GM12878 (cell line): ENCODE measurements around the gene NAA35. TPM values are rescaled to one million over a fixed set of nuclear protein-coding genes. Genes with fewer than 3 reads are reported as not detected.

ENCODE experiments used
- ATAC-seq: fragments of 200-7000 bp; cut with Tn5 transposase; 3 replicates; pipeline ENCODE4 v1.9.1; 2020; ENCODE audit warnings: mild to moderate bottlenecking, moderate library complexity
- BruUV-seq: library from RNA; stranded (reverse); fragments of 400-500 nt; replicated peaks from 2 replicates; lab custom pipeline; 2021; lab: Mats Ljungman, UMichigan
- CTCF ChIA-PET: fragments of 300-600 bp; sonication (Branson Sonifier 250); formaldehyde crosslinking; extraction: SDS; loops from one replicate; lab custom pipeline; 2021; ENCODE audit warnings: inconsistent platforms; lab: Yijun Ruan, JAX
- POLR2A ChIA-PET: fragments of 350-600 bp; formaldehyde crosslinking; extraction: SDS; loops from one replicate; lab custom pipeline; 2021; ENCODE audit warnings: inconsistent platforms; lab: Charles Lee
- RAD21 ChIA-PET: fragments of 300-600 bp; sonication (Branson Sonifier 250); formaldehyde crosslinking; loops from one replicate; lab custom pipeline; 2023; ENCODE audit warnings: antibody characterized with exemption; ENCODE audit not compliant: unreplicated experiment; lab: Charles Lee
- SMC1A ChIA-PET: fragments of 300-600 bp; sonication (Branson Sonifier 250); formaldehyde crosslinking; loops from one replicate; lab custom pipeline; 2023; ENCODE audit not compliant: unreplicated experiment, uncharacterized antibody; lab: Charles Lee
- DNase-seq: peaks from one replicate; pipeline ENCODE4 v3.0.0-alpha.2; 2011; ENCODE audit warnings: low read depth, low spot score
- FAIRE-seq: peaks from 3 replicates; lab custom pipeline; 2011; peaks lifted over from hg19 to GRCh38; lab: Jason Lieb, UNC
- H2AFZ ChIP-seq: 2 replicates; pipeline ENCODE4 v1.6.0; 2011; ENCODE audit warnings: low read depth, low read length, control low read depth; ENCODE audit not compliant: control insufficient read depth
- H3K27ac ChIP-seq: 2 replicates; pipeline ENCODE4 v1.5.1; 2011; ENCODE audit warnings: control low read depth; ENCODE audit not compliant: control insufficient read depth, insufficient read depth
- H3K27me3 ChIP-seq, 2 experiments: replicated peaks in 1 of 2; 2 replicates each; pipeline versions ENCODE4 v1.6.0 to v1.6.1; 2011; ENCODE audit warnings: low read length in 1 of 2; ENCODE audit not compliant: control insufficient read depth in 2 of 2, insufficient read depth in 2 of 2
- H3K36me3 ChIP-seq, 2 experiments: 2 replicates each; pipeline ENCODE4 v1.5.1; 2011; ENCODE audit warnings: low read length in 1 of 2; ENCODE audit not compliant: control insufficient read depth in 2 of 2, insufficient read depth in 2 of 2
- H3K4me1 ChIP-seq: 2 replicates; pipeline ENCODE4 v1.6.1; 2011; ENCODE audit warnings: mild to moderate bottlenecking, low read length, moderate library complexity, mixed read lengths; ENCODE audit not compliant: control insufficient read depth, insufficient read depth
- H3K4me2 ChIP-seq: 2 replicates; pipeline ENCODE4 v1.6.0; 2011; ENCODE audit warnings: control low read depth; ENCODE audit not compliant: control insufficient read depth, insufficient read depth
- H3K4me3 ChIP-seq: fragments of 200-600 bp; sonication (generic); 2 replicates; pipeline ENCODE4 v1.5.1; 2016
- H3K79me2 ChIP-seq: 2 replicates; pipeline ENCODE4 v1.6.0; 2011; ENCODE audit warnings: low read length; ENCODE audit not compliant: control insufficient read depth, insufficient read depth
- H3K9ac ChIP-seq: 2 replicates; pipeline ENCODE4 v1.8.0; 2011; ENCODE audit warnings: low read length, control low read depth, mixed read lengths; ENCODE audit not compliant: control insufficient read depth, insufficient read depth
- H3K9me3 ChIP-seq: replicated peaks from 3 replicates; pipeline ENCODE4 v1.5.1; 2011; ENCODE audit warnings: mild to moderate bottlenecking, low read length; ENCODE audit not compliant: control insufficient read depth, insufficient read depth
- H4K20me1 ChIP-seq: 2 replicates; pipeline ENCODE4 v1.6.0; 2011; ENCODE audit not compliant: control insufficient read depth, insufficient read depth
- BCL3 ChIP-seq: IDR thresholded peaks from 2 replicates; pipeline ENCODE4 v1.6.1; 2011; ENCODE audit warnings: borderline replicate concordance, low read depth, mild to moderate bottlenecking, moderate library complexity, low read length; ENCODE audit not compliant: insufficient read depth, poor library complexity, severe bottlenecking
- CBFB ChIP-seq: IDR thresholded peaks from 2 replicates; pipeline ENCODE4 v1.6.1; 2016; ENCODE audit warnings: antibody characterized with exemption, low read depth
- CHD2 ChIP-seq: IDR thresholded peaks from 2 replicates; pipeline ENCODE4 v1.6.1; 2011; ENCODE audit warnings: low read depth, low read length, improper control_type of control experiment, borderline replicate concordance
- DPF2 ChIP-seq: fragments of 450-650 bp; IDR thresholded peaks from 2 replicates; pipeline ENCODE4 v1.6.1; 2017; ENCODE audit warnings: mild to moderate bottlenecking
- EP300 ChIP-seq, 2 experiments: fragments of 150-350 bp in 1 of 2; IDR thresholded peaks; 2 replicates each; pipeline ENCODE4 v1.6.1; 2011 to 2012; ENCODE audit warnings: low read depth in 2 of 2, low read length in 2 of 2, borderline replicate concordance in 1 of 2, improper control_type of control experiment in 1 of 2, inconsistent platforms in 1 of 2; ENCODE audit not compliant: control insufficient read depth in 1 of 2
- HDGF ChIP-seq: fragments of 450-650 bp; IDR thresholded peaks from 2 replicates; pipeline ENCODE4 v1.6.1; 2016; ENCODE audit warnings: antibody characterized with exemption
- KLF5 ChIP-seq: fragments of 450-650 bp; IDR thresholded peaks from 2 replicates; pipeline ENCODE4 v1.6.1; 2014; ENCODE audit warnings: mild to moderate bottlenecking; ENCODE audit not compliant: partially characterized antibody
- MAX ChIP-seq: IDR thresholded peaks from 2 replicates; pipeline ENCODE4 v1.6.1; 2012; ENCODE audit warnings: low read depth, low read length, improper control_type of control experiment
- PBX3 ChIP-seq: IDR thresholded peaks from 2 replicates; pipeline ENCODE4 v1.6.1; 2011; ENCODE audit warnings: mild to moderate bottlenecking, low read depth, low read length, moderate library complexity; ENCODE audit not compliant: insufficient replicate concordance
- POLR2AphosphoS5 ChIP-seq: IDR thresholded peaks from 2 replicates; pipeline ENCODE4 v1.6.1; 2011; ENCODE audit warnings: mild to moderate bottlenecking, low read length, inconsistent platforms
- RB1 ChIP-seq: fragments of 450-650 bp; formaldehyde crosslinking; IDR thresholded peaks from 2 replicates; pipeline ENCODE4 v1.6.1; 2017; ENCODE audit warnings: mild to moderate bottlenecking, borderline replicate concordance
- SRF ChIP-seq, 2 experiments: IDR thresholded peaks; 2 replicates each; pipeline ENCODE4 v1.6.1; 2011; ENCODE audit warnings: low read depth in 2 of 2, low read length in 2 of 2, mild to moderate bottlenecking in 1 of 2, moderate library complexity in 1 of 2
- TBL1XR1 ChIP-seq: IDR thresholded peaks from 2 replicates; pipeline ENCODE4 v1.6.1; 2012; ENCODE audit warnings: low read depth, low read length, improper control_type of control experiment
- TCF3 ChIP-seq: IDR thresholded peaks from 2 replicates; pipeline ENCODE4 v1.6.1; 2012; ENCODE audit warnings: low read depth, mild to moderate bottlenecking, low read length, borderline replicate concordance; ENCODE audit not compliant: insufficient read depth
- WGBS: methylation state at CpG from one replicate; pipeline ENCODE4 v1.1.6; 2016; ENCODE audit warnings: low lambda C conversion rate; ENCODE audit not compliant: insufficient replicate concordance, insufficient coverage; ENCODE audit errors: missing lambda C conversion rate; 5-methylcytosine and 5-hydroxymethylcytosine counted together
- in situ Hi-C: fragments of 300-500 bp; cut with MboI; formaldehyde crosslinking; loops from 9 replicates; pipeline ENCODE4 v1.14.3; 2018; ENCODE audit warnings: mixed read lengths
- intact Hi-C: fragments of 100-400 bp; cut with micrococcal nuclease; formaldehyde crosslinking; loops from one replicate; pipeline ENCODE4 v1.14.2; 2022; ENCODE audit not compliant: unreplicated experiment
- polyA plus RNA-seq, 11 experiments: library from polyadenylated mRNA; depleted of rRNA in 4 of 11; unstranded in 6 of 11; stranded (reverse) in 5 of 11; fragments of >200 nt; fragmentation: Nextera tagmentation in 4 of 11; fragmentation: Illumina TruSeq in 1 of 11; extraction: Ambion mirVana in 4 of 11; extraction: Trizol in 1 of 11; gene quantifications; 1 replicate in 1 of 11; 2 replicates in 10 of 11; pipeline versions ENCODE4 v1.2.1 to v1.2.3, GENCODE V29; 2011 to 2016; ENCODE audit warnings: inconsistent platforms in 2 of 11, missing spikeins in 2 of 11, low read depth in 1 of 11
- total RNA-seq, 4 experiments: library from RNA; depleted of rRNA in 3 of 4; stranded (reverse); fragments of >200 nt in 3 of 4; fragmentation: Illumina TruSeq in 1 of 4; extraction: Trizol in 1 of 4; gene quantifications; 2 replicates each; pipeline versions ENCODE4 v1.2.1 to v1.2.3, GENCODE V29; 2013 to 2021

Gene NAA35
- total and polyA plus RNA-seq, 10 of the 15 experiments (the other 5 are each of a cell fraction or from before 2014, with no cell fraction given) = 15.5 to 38.0 (median 26.9) TPM

- Histone ChIP-seq H3K79me2 (no peaks in the 10 kb centered on the region), H3K9me3 (no peaks in the 10 kb centered on the region), H3K4me2 (no peak overlapping the region), H2AFZ (no peak overlapping the region), H3K27me3 (no peaks in the 10 kb centered on the region), H4K20me1 (no peaks in the 10 kb centered on the region), H3K4me3 (no peak overlapping the region), H3K27ac (no peak overlapping the region), H3K4me1 (no peaks in the 10 kb centered on the region), H3K36me3 (no peaks in the 10 kb centered on the region), H3K9ac (no peak overlapping the region)
- WGBS = 36% methylated on average over 6 of the region's 6 CpGs
- ChIA-PET RAD21 (no interaction called here), POLR2A (no interaction called here), SMC1A (no interaction called here), CTCF (no interaction called here)
- no peak for FAIRE-seq
- BruUV-seq = no TSS peak
- TF ChIP-seq POLR2AphosphoS5 (no peak), BCL3 (no peak), KLF5 (no peak), SRF (IDR thresholded peaks at IDR 0.05; ENCODE audit: low read depth in 2 of 2, low read length in 2 of 2) (no peak), PBX3 (no peak), DPF2 (no peak), TCF3 (no peak), CBFB (no peak), MAX (no peak), TBL1XR1 (no peak), HDGF (no peak), EP300 (IDR thresholded peaks at IDR 0.05; ENCODE audit: borderline replicate concordance in 1 of 2, control insufficient read depth in 1 of 2, low read depth in 2 of 2, low read length in 2 of 2) (no peak), CHD2 (no peak), RB1 (no peak)
- intact Hi-C loops = no loop called here
- no peak for DNase-seq
- in situ Hi-C loops = no loop called here
- no peak for ATAC-seq
Observed at GRCh38 chr9:85898332-85898731, 42.6 kb upstream of the NAA35 start.
